Epithelial cell of proximal tubule (primary cell): ENCODE data around the gene HCRT. TPM values are rescaled to one million over a fixed set of nuclear protein-coding genes. Genes with fewer than 3 reads are reported as not detected.

Experiments used
- DNase-seq: peaks from one replicate; pipeline ENCODE4 v3.0.0-alpha.2; 2011; ENCODE audit warnings: low read depth
- H3K4me3 ChIP-seq: 2 replicates; pipeline ENCODE4 v1.5.1; 2011; ENCODE audit warnings: low read depth, mild to moderate bottlenecking, low read length
- total RNA-seq: library from RNA; depleted of rRNA; stranded (reverse); fragments of >200 nt; gene quantifications from 2 replicates; pipeline ENCODE4 v1.2.3, GENCODE V29; 2015
- TF ChIP-seq, protein P1 (sequence below): conservative IDR thresholded peaks from 2 replicates; pipeline ENCODE4 v1.5.1; 2012; ENCODE audit warnings: low read depth, mild to moderate bottlenecking, low read length

HCRT gene
- total RNA-seq, 1 donor from 2014 or later = not detected

DNA sequence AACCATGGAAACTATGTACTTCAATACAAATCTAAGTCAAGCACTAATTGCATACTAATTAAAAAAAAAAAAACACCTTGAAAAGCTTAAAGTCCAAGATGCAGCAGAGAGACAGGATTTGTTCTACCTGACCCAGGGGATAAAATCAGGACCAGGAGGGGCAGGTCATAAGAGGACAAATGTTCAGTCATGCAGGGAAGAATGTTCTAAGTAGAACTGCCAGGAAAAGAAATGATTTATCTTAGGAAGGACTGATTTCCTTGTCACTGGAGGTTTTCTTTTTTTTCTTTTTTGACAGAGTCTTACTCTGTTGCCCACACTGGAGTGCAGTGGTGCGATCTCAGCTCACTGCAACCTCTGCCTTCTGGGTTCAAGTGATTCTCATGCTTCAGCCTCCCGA lies 18.1 kb upstream of the HCRT start:
- no peak for DNase-seq
- TF ChIP-seq, protein P1, sequence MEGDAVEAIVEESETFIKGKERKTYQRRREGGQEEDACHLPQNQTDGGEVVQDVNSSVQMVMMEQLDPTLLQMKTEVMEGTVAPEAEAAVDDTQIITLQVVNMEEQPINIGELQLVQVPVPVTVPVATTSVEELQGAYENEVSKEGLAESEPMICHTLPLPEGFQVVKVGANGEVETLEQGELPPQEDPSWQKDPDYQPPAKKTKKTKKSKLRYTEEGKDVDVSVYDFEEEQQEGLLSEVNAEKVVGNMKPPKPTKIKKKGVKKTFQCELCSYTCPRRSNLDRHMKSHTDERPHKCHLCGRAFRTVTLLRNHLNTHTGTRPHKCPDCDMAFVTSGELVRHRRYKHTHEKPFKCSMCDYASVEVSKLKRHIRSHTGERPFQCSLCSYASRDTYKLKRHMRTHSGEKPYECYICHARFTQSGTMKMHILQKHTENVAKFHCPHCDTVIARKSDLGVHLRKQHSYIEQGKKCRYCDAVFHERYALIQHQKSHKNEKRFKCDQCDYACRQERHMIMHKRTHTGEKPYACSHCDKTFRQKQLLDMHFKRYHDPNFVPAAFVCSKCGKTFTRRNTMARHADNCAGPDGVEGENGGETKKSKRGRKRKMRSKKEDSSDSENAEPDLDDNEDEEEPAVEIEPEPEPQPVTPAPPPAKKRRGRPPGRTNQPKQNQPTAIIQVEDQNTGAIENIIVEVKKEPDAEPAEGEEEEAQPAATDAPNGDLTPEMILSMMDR = no peak
- H3K4me3 ChIP-seq = no peak overlapping the region

DNA sequence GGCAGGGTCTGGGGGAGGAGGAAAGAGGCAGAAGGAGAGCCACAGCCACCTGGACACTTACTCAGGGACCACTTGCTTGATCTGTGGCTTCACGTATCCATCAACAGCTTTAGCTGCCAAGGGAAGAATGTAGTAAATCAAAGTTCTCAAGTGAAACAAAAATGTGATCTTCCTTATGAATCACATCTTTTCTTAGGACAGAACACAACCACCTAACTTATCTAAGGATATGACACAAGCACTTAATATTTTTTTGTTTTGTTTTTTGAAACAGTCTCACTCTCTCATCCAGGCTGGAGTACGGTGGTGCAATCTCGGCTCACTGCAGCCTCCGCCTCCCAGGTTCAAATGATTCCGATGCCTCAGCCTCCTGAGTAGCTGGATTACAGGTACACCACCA lies 17.4 kb upstream of the HCRT start:
- TF ChIP-seq, protein P1 = no peak
- DNase-seq = no peak
- H3K4me3 ChIP-seq = no peak overlapping the region

DNA sequence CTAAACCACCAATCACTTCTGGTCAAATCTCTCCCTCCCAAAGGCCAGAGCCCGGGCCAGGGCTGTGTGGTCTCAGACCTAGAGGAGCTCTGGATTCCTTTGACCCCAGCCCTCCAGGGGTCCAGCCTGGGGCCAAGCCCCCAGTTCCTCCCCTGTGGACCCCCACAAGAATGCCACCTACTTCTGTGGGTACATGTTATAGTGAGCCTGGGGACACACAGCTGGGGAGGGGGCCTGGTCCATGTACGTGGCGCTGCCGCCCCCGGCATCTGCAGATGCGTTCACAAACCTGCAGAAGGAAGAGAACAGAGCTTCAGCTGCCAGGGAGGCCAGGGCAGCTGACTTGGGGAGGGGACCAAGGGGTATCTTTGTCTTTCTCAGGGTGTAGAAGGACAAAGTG lies 16.9 kb upstream of the HCRT start:
- TF ChIP-seq, protein P1 = no peak
- no peak for DNase-seq
- H3K4me3 ChIP-seq = no peak overlapping the region

DNA sequence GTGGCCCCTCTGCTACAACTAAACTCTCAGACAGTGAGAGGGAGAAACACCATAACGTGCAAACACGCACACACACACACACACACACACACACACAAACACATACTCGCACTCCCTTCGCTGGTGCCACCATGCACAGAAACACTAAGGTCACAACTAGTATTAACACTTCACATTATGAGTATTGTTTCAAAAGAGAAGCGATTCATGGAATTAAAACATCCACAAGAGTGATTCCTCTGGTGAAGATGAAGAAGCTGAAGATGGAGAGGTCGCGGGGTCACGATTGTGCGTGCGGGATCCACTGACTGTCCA lies 16.2 kb upstream of the HCRT start:
- H3K4me3 ChIP-seq = no peak overlapping the region
- DNase-seq = no peak
- TF ChIP-seq, protein P1 = no peak

DNA sequence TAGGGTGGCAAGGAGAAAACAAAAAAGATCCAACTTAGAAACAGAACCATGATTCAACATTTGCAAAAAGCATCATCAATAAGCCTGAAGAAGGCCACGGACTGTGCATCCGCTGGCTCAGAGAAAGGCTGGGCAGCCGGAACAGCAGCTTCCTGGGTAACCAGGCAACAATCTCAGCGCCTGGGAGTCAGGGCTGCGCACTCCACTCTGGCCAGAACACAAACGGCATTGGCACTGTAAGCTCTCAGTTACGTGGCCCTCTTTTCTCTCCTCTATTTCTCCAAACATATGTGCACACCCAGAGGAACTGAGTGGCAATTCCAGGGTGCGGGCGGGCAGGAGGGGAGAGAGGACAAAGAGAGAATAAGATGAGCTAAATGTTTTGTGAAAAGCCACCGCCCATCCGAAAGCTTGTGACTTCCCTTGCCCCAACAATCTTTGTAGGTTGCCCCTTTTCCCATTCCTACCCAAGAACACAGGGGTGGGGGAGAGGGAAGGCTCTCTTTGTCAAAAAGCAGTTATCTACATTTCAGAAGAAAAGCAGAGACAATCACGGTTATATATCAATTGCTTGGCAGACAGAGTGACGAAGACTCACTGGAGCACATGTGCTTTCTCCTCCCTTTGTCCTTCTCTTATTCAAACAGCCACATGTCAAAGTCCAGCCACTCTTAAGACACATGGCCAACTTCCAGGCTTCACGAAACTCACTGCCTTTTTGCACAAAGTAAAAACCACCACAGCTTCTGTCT lies 15.6 kb upstream of the HCRT start:
- no peak for DNase-seq
- no peak overlapping the region for H3K4me3 ChIP-seq
- TF ChIP-seq, protein P1 = no peak

DNA sequence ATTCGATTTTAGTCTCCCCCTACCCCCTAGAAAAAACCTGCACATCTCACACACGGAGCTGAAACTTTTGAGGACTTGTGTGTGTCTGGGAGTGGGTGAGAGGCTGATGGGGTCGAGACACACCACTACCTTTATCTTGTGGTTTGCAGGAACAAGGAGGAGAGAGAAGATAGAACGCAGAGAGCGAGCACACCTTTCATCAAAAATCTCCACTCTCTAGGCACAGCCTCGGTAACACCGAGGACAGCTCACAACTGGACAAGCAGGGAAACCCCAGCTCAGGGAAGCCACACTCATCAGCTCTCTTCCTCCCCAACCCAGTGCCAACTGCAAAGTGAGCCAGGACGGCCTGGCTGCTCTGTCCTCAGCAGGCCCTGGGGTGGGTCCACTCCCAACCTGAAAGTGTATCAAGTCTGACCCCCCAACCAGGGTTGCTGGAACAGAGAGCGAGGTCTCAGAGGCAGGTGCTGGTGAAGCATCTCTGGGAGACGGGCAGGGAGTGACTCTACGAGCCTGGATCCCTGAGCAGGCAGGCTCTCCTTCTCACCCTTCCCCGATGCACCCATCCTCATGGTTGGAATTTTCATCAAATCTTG lies 14.3 kb upstream of the HCRT start:
- TF ChIP-seq, protein P1 = no peak
- H3K4me3 ChIP-seq = no peak overlapping the region
- no peak for DNase-seq

DNA sequence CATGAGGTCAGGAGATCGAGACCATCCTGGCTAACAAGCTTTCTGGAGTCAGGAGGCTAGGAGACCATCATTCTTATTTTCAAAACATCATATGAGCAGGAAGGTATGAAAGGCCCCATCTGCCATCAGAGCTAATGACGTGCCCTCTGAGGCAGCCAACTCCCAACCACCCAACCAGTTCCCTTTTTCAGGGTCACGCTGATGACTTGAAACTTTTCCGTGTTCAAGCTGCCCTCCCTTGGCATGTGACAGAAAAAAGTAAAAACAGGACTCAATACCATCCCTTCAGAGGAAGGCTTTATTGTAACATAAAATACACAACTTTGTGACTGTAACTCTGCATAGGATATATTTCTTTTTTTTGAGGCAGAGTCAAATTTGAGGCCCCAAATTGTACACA lies 13.6 kb upstream of the HCRT start:
- DNase-seq = no peak
- H3K4me3 ChIP-seq = no peak overlapping the region
- TF ChIP-seq, protein P1 = no peak
